Endothelial cell (in vitro differentiated cells): Measurements from ENCODE around the gene KRT84. TPM values are rescaled to one million over a fixed set of nuclear protein-coding genes. Genes with fewer than 3 reads are reported as not detected.

Experiments
- DNase-seq: peaks from one replicate; pipeline ENCODE4 v3.0.0; 2021; ENCODE audit warnings: low spot score
- H3K27ac Mint-ChIP-seq: one replicate; pipeline ENCODE4 v1.8.0; 2021; ENCODE audit warnings: mixed read lengths, inconsistent platforms; ENCODE audit not compliant: unreplicated experiment
- H3K27me3 Mint-ChIP-seq: one replicate; pipeline ENCODE4 v1.8.0; 2021; ENCODE audit warnings: mild to moderate bottlenecking, moderate library complexity, mixed read lengths, inconsistent platforms; ENCODE audit not compliant: unreplicated experiment
- H3K36me3 Mint-ChIP-seq: one replicate; pipeline ENCODE4 v1.8.0; 2021; ENCODE audit warnings: mild to moderate bottlenecking, low read depth, mixed read lengths, inconsistent platforms; ENCODE audit not compliant: unreplicated experiment
- H3K4me1 Mint-ChIP-seq: one replicate; pipeline ENCODE4 v1.8.0; 2021; ENCODE audit warnings: mild to moderate bottlenecking, mixed read lengths, inconsistent platforms; ENCODE audit not compliant: unreplicated experiment
- H3K4me3 Mint-ChIP-seq: one replicate; pipeline ENCODE4 v1.8.0; 2021; ENCODE audit warnings: mild to moderate bottlenecking, mixed read lengths, inconsistent platforms; ENCODE audit not compliant: unreplicated experiment
- H3K9me3 Mint-ChIP-seq: one replicate; pipeline ENCODE4 v1.8.0; 2021; ENCODE audit warnings: mixed read lengths, inconsistent platforms; ENCODE audit not compliant: unreplicated experiment
- total RNA-seq: library from RNA; stranded (reverse); fragmentation: NEBNext Ultra II Directional; extraction: Animal tissue kit (Norgen Biotek cat#: 25700); gene quantifications from one replicate; pipeline ENCODE4 v1.2.1, GENCODE V29; 2021; ENCODE audit not compliant: unreplicated experiment
- TF ChIP-seq, protein P1 (sequence below): fragments of 200-600 bp; sonication (generic); IDR thresholded peaks from one replicate; pipeline ENCODE4 v1.5.0; 2021; ENCODE audit warnings: antibody characterized with exemption; ENCODE audit not compliant: unreplicated experiment

KRT84 gene
- total RNA-seq, 1 donor from 2014 or later: not detected

DNA sequence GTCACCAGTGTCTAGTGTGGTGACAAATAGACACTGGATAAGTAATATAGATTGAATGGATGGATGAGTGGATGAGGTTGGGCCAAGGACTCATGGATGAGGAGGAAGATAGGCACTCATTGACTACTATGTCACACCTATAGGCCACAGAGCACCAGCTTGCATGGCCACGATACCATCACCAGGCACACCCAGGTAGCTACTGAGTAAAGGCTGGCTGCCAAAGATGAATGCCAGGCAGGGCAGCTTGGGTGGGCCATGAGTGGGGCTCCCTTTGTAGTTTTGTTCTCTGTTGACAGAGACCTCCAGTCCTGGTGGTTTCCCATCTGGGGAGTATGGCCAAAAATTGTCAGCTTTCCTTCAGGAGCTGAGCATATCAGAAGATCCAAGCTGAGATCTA, 53.1 kb downstream of the KRT84 start:
- TF ChIP-seq, protein P1, sequence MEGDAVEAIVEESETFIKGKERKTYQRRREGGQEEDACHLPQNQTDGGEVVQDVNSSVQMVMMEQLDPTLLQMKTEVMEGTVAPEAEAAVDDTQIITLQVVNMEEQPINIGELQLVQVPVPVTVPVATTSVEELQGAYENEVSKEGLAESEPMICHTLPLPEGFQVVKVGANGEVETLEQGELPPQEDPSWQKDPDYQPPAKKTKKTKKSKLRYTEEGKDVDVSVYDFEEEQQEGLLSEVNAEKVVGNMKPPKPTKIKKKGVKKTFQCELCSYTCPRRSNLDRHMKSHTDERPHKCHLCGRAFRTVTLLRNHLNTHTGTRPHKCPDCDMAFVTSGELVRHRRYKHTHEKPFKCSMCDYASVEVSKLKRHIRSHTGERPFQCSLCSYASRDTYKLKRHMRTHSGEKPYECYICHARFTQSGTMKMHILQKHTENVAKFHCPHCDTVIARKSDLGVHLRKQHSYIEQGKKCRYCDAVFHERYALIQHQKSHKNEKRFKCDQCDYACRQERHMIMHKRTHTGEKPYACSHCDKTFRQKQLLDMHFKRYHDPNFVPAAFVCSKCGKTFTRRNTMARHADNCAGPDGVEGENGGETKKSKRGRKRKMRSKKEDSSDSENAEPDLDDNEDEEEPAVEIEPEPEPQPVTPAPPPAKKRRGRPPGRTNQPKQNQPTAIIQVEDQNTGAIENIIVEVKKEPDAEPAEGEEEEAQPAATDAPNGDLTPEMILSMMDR: no peak
- Mint-ChIP-seq H3K27me3 (no peaks in the 10 kb centered on the region), H3K4me1 (peaks cover 3% of the 10 kb centered on the region), H3K9me3 (no peaks in the 10 kb centered on the region), H3K27ac (no peak overlapping the region), H3K4me3 (no peak overlapping the region), H3K36me3 (no peaks in the 10 kb centered on the region)
- DNase-seq: no peak

GRCh38 chr12:52331833-52332232, 53.6 kb downstream of the KRT84 start:
- Mint-ChIP-seq H3K4me1 (peaks cover 3% of the 10 kb centered on the region), H3K27ac (no peak overlapping the region), H3K36me3 (no peaks in the 10 kb centered on the region), H3K4me3 (no peak overlapping the region), H3K27me3 (no peaks in the 10 kb centered on the region), H3K9me3 (no peaks in the 10 kb centered on the region)
- TF ChIP-seq, protein P1: no peak
- no peak for DNase-seq

- Mint-ChIP-seq H3K9me3 (no peaks in the 10 kb centered on the region), H3K4me1 (peaks cover 3% of the 10 kb centered on the region), H3K36me3 (no peaks in the 10 kb centered on the region), H3K27me3 (no peaks in the 10 kb centered on the region), H3K4me3 (no peak overlapping the region), H3K27ac (no peak overlapping the region)
- DNase-seq: no peak
- TF ChIP-seq, protein P1: no peak
Observed at GRCh38 chr12:52331039-52331438, 54.4 kb downstream of the KRT84 start.

DNA sequence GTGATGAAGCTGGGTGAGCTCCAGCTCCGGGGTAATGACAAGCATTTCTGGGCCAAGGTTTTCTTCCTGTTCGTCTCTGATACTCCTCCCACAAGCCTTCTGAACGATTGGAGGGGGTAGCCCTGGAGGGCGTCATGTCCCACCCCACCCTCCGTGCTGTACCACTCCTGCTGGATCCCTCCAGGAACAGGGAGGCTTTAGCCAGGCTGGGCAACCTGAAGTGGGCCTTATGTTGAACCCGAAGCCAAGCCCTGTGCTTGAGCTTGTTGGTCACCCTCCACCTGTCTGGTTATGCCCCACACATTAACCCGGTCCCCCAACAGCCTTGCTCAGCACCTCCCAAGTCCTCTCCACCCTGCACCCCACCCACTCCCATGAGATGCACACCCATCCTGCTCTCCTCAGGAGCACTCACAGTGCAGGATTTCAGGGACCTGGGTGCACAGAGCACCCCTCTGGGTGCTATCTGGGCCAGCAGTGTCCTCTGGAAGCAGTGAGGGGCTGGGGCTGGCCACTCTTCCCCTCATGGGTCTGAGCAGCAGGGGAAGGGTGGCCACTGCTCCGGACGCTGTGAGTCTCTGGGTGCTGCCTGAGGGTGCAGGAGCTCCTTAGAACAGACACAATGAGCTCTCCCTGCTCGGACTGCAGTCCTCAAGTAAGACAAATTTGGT, 57.5 kb downstream of the KRT84 start:
- Mint-ChIP-seq H3K36me3 (no peaks in the 10 kb centered on the region), H3K27ac (no peak overlapping the region), H3K4me1 (no peaks in the 10 kb centered on the region), H3K27me3 (peaks cover 3% of the 10 kb centered on the region), H3K4me3 (no peak overlapping the region), H3K9me3 (no peaks in the 10 kb centered on the region)
- DNase-seq: no peak
- TF ChIP-seq, protein P1: no peak

Other genes with a start within 250 kb of the KRT84 start
- 1.5 TPM for gene KRT80, start 193.6 kb downstream of the KRT84 start, total RNA-seq
- gene KRT7, start 152.4 kb downstream of the KRT84 start, total RNA-seq: not detected
- not detected for gene KRT86, start 111.0 kb downstream of the KRT84 start, total RNA-seq
- not detected for gene KRT81, start 94.1 kb downstream of the KRT84 start, total RNA-seq
- not detected for gene KRT83, start 64.3 kb downstream of the KRT84 start, total RNA-seq
- not detected for gene KRT85, start 18.2 kb downstream of the KRT84 start, total RNA-seq
- gene KRT82, start 20.7 kb upstream of the KRT84 start, total RNA-seq: not detected
- gene KRT75, start 48.7 kb upstream of the KRT84 start, total RNA-seq: not detected
- not detected for gene KRT6B, start 66.5 kb upstream of the KRT84 start, total RNA-seq
- gene KRT6C, start 88.2 kb upstream of the KRT84 start, total RNA-seq: not detected
- gene KRT6A, start 107.6 kb upstream of the KRT84 start, total RNA-seq: not detected
- gene KRT5, start 134.7 kb upstream of the KRT84 start, total RNA-seq: not detected
- not detected for gene KRT71, start 167.5 kb upstream of the KRT84 start, total RNA-seq
- gene KRT74, start 188.2 kb upstream of the KRT84 start, total RNA-seq: not detected
- 0.28 TPM for gene KRT72, start 215.8 kb upstream of the KRT84 start, total RNA-seq
- gene KRT73, start 232.9 kb upstream of the KRT84 start, total RNA-seq: 0.77 TPM